ENCODE measurements around the gene MYL11.

Gene MYL11

DNA sequence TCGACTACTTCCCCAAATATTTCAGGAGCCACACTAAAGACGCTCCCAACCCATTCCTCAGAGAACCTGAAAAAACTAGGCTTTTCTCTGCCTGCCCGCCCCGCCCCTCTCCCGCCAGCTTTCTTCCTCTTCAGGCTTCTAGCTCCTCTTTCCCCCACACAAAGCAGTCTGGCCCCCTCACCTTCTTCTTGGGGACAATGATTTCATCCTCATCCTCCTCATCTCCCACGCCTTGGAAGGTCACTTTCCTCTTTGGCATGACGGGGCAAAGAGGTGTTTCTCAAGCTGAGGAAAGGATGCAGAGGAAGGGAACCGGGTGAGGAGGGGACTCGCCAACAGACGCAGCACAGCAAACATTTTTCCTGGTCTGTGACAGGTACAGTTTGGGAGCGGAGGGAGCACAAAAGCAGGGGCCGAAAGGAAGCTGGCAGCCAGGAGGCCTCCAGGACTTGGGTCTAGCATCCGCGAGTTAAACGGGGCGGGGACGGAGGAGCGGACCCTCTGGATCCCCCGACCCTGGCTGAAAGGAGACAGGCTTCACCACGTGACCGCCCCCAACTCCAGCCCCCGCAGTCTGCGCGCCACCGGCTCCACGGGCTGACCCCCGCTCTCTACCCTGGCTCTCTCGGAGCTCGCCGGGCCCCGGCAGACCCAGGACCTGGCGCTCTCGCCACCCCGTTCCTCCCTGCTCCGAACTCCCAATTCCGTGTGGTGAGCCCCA, 20.0 kb upstream of the MYL11 start:
- no peak for DNase-seq

GRCh38 chr16:30355144-30355953, 19.3 kb upstream of the MYL11 start, which contains the start of gene CD2BP2:
TSS of gene CD2BP2 (minus strand) at chr16:30355308. CDS start at chr16:30354681, 627 bp downstream.
- peak; percentile 87 for DNase-seq

DNA sequence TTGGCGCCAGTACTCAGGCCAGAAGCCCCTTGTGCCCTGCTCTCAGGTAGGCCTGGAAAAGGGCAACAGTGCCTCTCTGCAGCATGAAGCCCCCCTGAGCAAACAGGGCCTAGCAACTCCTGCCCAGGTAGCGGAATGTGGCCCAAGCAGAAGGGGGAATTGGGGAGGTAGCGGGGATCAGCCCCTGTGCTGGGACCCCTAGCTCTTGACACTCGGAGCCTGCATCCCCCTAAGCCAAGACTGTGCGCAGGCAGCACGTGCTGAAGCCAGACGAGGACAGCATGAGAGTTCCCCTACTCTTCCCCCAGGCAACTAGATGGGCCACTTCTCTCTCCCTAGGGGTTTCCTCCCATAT, 18.7 kb upstream of the MYL11 start:
- DNase-seq, result no peak

- no peak for DNase-seq
Observed at GRCh38 chr16:30356401-30357084, 18.1 kb upstream of the MYL11 start.

GRCh38 chr16:30357085-30357714, 17.4 kb upstream of the MYL11 start:
- no peak for DNase-seq

DNA sequence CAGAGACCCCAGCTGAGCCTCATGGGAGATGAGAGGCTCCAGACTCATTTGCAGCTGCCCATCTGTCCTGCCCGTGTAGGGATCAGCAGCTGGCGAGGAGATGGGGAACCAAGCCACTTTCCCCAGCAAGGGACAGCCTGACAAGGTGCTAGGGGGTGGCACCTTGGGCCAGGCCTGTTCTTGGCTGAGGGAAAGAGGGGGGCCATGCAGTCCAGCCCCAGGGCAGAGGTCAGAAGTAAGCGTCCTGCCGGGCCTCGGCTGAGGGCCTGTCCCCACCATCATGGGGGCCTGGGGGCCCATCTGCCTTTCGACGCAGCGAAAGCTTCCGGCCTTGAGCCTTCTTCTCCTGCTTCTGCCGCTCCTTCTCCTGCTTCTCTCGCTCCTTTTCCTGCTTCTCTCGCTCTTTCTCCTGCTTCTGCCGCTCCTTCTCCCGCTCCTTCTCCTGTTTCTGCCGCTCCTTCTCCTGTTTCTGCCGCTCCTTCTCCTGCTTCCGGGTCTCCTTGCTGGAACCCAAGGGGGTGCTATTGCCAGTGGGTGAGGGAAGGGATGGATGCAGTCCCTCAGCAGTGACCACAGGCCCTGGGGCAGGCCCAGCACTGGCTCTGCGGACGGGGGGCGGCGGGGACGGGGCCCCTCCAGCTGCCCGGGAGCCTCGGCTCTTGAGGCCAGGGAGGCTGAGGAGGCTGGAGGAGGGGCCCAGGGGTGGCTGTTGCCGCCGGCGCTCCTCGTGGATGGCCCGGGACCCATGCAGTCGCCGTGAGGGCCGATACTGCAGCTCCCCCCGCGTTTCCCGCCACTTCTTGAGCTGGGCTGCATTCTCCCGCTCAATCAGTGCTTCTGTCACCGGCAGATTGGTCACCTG, 16.7 kb upstream of the MYL11 start:
- no peak for DNase-seq

- DNase-seq, result no peak
Observed at GRCh38 chr16:30358577-30358936, 16.0 kb upstream of the MYL11 start.

DNA sequence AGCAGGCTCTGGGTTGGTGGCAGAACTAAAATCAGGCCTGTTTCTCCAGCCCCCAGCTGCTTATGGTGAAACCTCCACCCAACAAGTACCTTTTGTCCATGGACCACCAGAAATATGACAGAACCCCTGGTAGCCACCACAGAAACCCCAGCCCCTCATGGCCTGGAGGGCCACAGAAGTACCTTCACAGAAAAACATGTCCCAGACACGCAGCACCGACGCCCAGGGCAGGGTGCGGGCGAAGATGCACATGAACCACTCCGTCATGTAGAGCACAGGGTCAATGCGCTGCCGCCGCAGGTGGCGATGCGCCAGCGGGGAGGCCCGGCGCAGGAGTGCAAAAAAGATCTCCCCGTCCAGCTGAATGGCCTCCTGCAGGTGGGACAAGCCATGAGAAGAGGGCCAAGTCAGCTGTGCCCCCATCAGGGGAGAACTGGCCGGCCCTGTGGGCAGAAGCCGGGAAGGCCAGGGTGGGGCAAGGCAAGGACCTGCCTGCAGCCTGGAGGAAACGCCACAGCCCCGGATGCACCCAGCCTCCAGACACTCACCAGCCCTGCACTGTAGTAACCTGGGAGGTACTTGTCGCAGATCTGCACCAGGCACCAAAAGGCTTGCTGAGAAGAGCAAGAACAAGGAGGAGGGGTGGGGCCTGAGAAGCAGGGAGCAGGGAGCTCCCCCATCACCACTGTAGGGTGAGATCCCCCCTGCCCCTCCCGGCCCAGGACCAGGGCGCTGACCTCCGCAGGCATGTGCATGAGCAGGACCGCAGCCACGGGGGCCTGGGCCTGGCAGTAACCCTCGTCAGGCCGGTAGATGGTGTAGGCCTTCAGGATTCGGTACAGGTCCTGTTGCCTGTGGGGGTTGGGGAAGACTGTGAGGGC, 15.4 kb upstream of the MYL11 start:
- DNase-seq, result no peak

GRCh38 chr16:30359871-30360170, 14.8 kb upstream of the MYL11 start:
- DNase-seq, result no peak

DNA sequence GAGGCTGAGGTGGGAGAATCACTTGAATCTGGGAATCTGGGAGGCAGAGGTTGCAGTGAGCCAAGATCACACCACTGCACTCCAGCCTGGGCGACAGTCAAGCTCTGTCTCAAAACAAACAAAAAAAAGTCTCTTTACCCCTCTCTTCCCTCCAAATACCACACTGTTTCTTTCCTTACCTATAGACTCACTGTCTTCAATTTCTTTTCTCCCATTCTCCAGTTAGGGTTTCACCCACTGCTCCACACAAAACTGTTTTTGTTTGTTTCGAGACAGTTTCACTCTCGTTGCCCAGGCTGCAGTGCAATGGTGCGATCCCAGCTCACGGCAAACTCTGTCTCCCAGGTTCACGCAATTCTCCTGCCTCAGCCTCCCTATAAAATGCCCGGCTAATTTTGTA, 13.4 kb upstream of the MYL11 start:
- no peak for DNase-seq

GRCh38 chr16:30365200-30365599, 9.4 kb upstream of the MYL11 start:
- DNase-seq, result no peak

GRCh38 chr16:30366511-30366910, 8.1 kb upstream of the MYL11 start:
- no peak for DNase-seq

- no peak for DNase-seq
Observed at GRCh38 chr16:30367349-30368009, 7.1 kb upstream of the MYL11 start.

DNA sequence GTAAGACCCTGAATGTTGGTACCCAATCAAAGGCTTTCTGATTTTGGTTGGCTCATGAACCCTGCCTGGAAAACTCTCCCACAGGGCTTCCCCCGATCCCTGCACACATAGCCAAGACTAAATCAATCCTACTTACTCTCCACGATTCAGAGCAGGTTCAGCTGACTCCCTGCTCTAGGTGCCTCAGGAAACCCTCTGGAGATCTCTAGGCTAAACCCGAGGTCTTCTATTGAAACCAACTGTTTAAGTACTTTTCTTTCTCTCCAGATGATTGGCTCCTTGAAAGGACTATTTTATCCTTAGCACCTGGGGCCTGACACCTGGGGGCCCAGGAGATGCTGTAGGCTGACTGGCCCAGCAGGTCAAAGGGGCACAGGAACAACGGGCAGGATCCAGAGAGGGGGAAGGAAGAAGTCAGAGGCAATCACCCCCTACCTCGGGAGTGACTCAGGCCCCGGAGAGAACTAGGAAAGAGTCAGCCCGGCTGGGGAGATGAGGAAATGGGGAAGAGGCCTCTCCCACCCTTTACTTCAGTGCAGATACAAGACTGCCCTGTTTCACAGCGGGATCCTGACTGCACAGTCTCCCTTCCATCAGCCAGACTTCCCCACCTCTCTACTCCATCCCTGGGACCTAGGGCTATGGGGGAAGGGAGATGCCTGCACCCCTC, 6.3 kb upstream of the MYL11 start:
- DNase-seq, result no peak

- DNase-seq, result no peak
Observed at GRCh38 chr16:30368792-30369090, 5.9 kb upstream of the MYL11 start.

- no peak for DNase-seq
Observed at GRCh38 chr16:30369091-30369937, 5.3 kb upstream of the MYL11 start.

DNA sequence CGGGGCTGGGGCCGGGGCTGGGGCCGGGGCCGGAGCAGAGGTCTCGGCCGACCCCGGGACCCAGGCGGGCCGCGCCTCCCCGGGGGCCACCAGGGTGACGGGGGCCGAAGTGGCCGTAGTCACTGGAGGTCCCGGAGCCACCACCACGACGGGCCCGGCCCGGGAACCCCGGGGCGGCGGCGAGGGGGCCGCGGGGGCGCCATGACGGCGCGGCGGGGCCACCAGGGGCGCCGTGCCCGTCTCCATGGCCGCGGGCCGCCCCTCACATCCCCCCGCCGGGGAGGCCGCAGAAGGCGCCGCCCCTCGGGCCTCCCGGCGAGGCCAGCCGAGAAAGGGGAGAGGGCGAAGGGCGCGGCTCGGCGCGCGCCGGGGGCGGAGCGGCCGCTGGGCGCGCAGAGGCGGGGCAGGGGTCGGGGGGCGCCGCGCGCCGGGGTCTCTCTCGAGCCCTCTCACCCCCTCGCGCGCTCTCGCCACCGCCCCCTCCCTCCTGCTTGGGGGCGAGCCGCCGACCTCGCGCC, 4.6 kb upstream of the MYL11 start:
- no peak for DNase-seq

- peak; percentile 99 for DNase-seq
Observed at GRCh38 chr16:30370456-30371247, 4.0 kb upstream of the MYL11 start, which contains the start of gene TBC1D10B. TSS of gene TBC1D10B (minus strand) at chr16:30370494. CDS start at chr16:30370183, 311 bp downstream.
